NCI-H345 treated with DMSO at 0.1 percent for 48 hours (cell line): ENCODE results near the gene FLRT1.

Experiments
- DNase-seq: peaks from one replicate; lab custom pipeline; 2025; ENCODE audit not compliant: unreplicated experiment; lab: John Stamatoyannopoulos, UW

The FLRT1 gene

GRCh38 chr11:64035576-64035975 lies at the start of gene FLRT1:
Gene FLRT1 (plus strand): TSS chr11:64035931. CDS start chr11:64116268, 80,337 bp downstream.
- DNase-seq: no peak

GRCh38 chr11:63986156-63986931 lies 49.4 kb upstream of the FLRT1 start, which contains the start of gene OTUB1:
Gene OTUB1 (plus strand): TSS chr11:63986438. CDS start chr11:63986457, 19 bp downstream.
- DNase-seq: peak; percentile 77

GRCh38 chr11:63986932-63987513 lies 48.7 kb upstream of the FLRT1 start:
- no peak for DNase-seq

GRCh38 chr11:63991558-63991957 lies 44.2 kb upstream of the FLRT1 start:
- DNase-seq: no peak

GRCh38 chr11:63993100-63993499 lies 42.6 kb upstream of the FLRT1 start:
- no peak for DNase-seq

- no peak for DNase-seq
Observed at GRCh38 chr11:63993993-63994392, 41.7 kb upstream of the FLRT1 start.

- DNase-seq: no peak
Observed at GRCh38 chr11:63996512-63996911, 39.2 kb upstream of the FLRT1 start.

- DNase-seq: no peak
Observed at GRCh38 chr11:63997104-63997700, 38.5 kb upstream of the FLRT1 start.

GRCh38 chr11:63997801-63998337 lies 37.9 kb upstream of the FLRT1 start:
- DNase-seq: no peak

- DNase-seq: no peak
Observed at GRCh38 chr11:63998558-63999348, 37.0 kb upstream of the FLRT1 start.

- peak; percentile 60 for DNase-seq
Observed at GRCh38 chr11:63999349-64000025, 36.2 kb upstream of the FLRT1 start.

- peak; percentile 31 for DNase-seq
Observed at GRCh38 chr11:64000026-64000739, 35.5 kb upstream of the FLRT1 start.

GRCh38 chr11:64000740-64001483 lies 34.8 kb upstream of the FLRT1 start:
- DNase-seq: no peak

GRCh38 chr11:64001484-64002420 lies 34.0 kb upstream of the FLRT1 start:
- no peak for DNase-seq

- no peak for DNase-seq
Observed at GRCh38 chr11:64003807-64004589, 31.7 kb upstream of the FLRT1 start.

- DNase-seq: no peak
Observed at GRCh38 chr11:64004590-64004984, 31.1 kb upstream of the FLRT1 start.

GRCh38 chr11:64005691-64006090 lies 30.0 kb upstream of the FLRT1 start:
- DNase-seq: no peak
